ENCODE results near the gene CATSPER4. TPM values are rescaled to one million over a fixed set of nuclear protein-coding genes. Genes with fewer than 3 reads are reported as not detected.
A peak's percentile ranks its signal among the peaks of the same experiment; 100 is the strongest.

Gene CATSPER4
- total RNA-seq, 1 experiment from 2014 or later, result 0.20 TPM

GRCh38 chr1:26162220-26162709 is 28.1 kb upstream of the CATSPER4 start:
- intact Hi-C loops (cut with micrococcal nuclease; ENCODE audit: unreplicated experiment), result loop anchor here (5.0 kb wide), 1 partner anchor 125 kb away; no protein-coding TSS in a partner anchor
- Mint-ChIP-seq H3K27me3 (ENCODE audit: insufficient read depth, unreplicated experiment) (no peaks in the 10 kb centered on the region), H3K27ac (ENCODE audit: unreplicated experiment) (no peak overlapping the region), H3K36me3 (ENCODE audit: insufficient read depth, unreplicated experiment) (no peaks in the 10 kb centered on the region), H3K9me3 (ENCODE audit: unreplicated experiment) (no peaks in the 10 kb centered on the region), H3K4me3 (ENCODE audit: unreplicated experiment) (peak overlapping the region; percentile 72), H3K4me1 (ENCODE audit: low read depth, unreplicated experiment) (peaks cover 14% of the 10 kb centered on the region)
- POLR2A ChIA-PET, result no interaction called here
- Histone ChIP-seq H3K36me3 (ENCODE audit: control insufficient read depth, insufficient read depth, low read length) (no peaks in the 10 kb centered on the region), H3K4me3 (ENCODE audit: low read depth, low read length) (peak overlapping the region; percentile 53), H3K27me3 (replicated peaks; ENCODE audit: control insufficient read depth, insufficient read depth, low read length) (no peaks in the 10 kb centered on the region), H3K9me3 (no peaks in the 10 kb centered on the region), H3K4me1 (peaks cover 29% of the 10 kb centered on the region)
- no peak for DNase-seq
- BruUV-seq (replicated peaks), result no TSS peak
- TF ChIP-seq CTCF (IDR thresholded peaks at IDR 0.05; ENCODE audit: insufficient read depth in 1 of 2, low read depth in 1 of 2, low read length in 1 of 2, severe bottlenecking in 1 of 2, unreplicated experiment in 1 of 2), result no peak
- CTCF ChIA-PET, result interaction anchor here (2.1 kb wide), 1 partner anchor 17 kb away, joined by 5 read pairs; no protein-coding TSS in a partner anchor

- Mint-ChIP-seq H3K27me3 (ENCODE audit: insufficient read depth, unreplicated experiment) (no peaks in the 10 kb centered on the region), H3K27ac (ENCODE audit: unreplicated experiment) (no peak overlapping the region), H3K4me3 (ENCODE audit: unreplicated experiment) (peak overlapping the region; percentile 64), H3K4me1 (ENCODE audit: low read depth, unreplicated experiment) (peaks cover 6% of the 10 kb centered on the region), H3K36me3 (ENCODE audit: insufficient read depth, unreplicated experiment) (no peaks in the 10 kb centered on the region), H3K9me3 (ENCODE audit: unreplicated experiment) (no peaks in the 10 kb centered on the region)
- peaks cover 19% of the 10 kb centered on the region for H3K4me1 ChIP-seq
- no peak for DNase-seq
- no peaks in the 10 kb centered on the region for H3K9me3 ChIP-seq
- no peaks in the 10 kb centered on the region for H3K36me3 ChIP-seq (ENCODE audit: control insufficient read depth, insufficient read depth, low read length)
- no peak for TF ChIP-seq CTCF (IDR thresholded peaks at IDR 0.05; ENCODE audit: insufficient read depth in 1 of 2, low read depth in 1 of 2, low read length in 1 of 2, severe bottlenecking in 1 of 2, unreplicated experiment in 1 of 2)
- ChIA-PET CTCF (interaction anchor here (0.7 kb wide), 1 partner anchor 35 kb away, joined by 3 read pairs; no protein-coding TSS in a partner anchor), POLR2A (no interaction called here)
- peak overlapping the region; percentile 19; the same call in 1 of the 2 replicates for H3K4me3 ChIP-seq (ENCODE audit: low read depth, low read length)
- H3K27me3 ChIP-seq (replicated peaks; ENCODE audit: control insufficient read depth, insufficient read depth, low read length), result no peaks in the 10 kb centered on the region
- intact Hi-C loops (cut with micrococcal nuclease; ENCODE audit: unreplicated experiment), result loop anchor here (5.0 kb wide), 1 partner anchor 126 kb away; no protein-coding TSS in a partner anchor
- BruUV-seq (replicated peaks), result no TSS peak
Measured at GRCh38 chr1:26163684-26164035, 26.7 kb upstream of the CATSPER4 start.

GRCh38 chr1:26164036-26164860 is 26.2 kb upstream of the CATSPER4 start:
- ChIA-PET POLR2A (no interaction called here), CTCF (no interaction called here)
- Histone ChIP-seq H3K27me3 (replicated peaks; ENCODE audit: control insufficient read depth, insufficient read depth, low read length) (no peaks in the 10 kb centered on the region), H3K9me3 (no peaks in the 10 kb centered on the region), H3K4me3 (ENCODE audit: low read depth, low read length) (peak overlapping the region; percentile 36), H3K4me1 (peaks cover 13% of the 10 kb centered on the region), H3K36me3 (ENCODE audit: control insufficient read depth, insufficient read depth, low read length) (no peaks in the 10 kb centered on the region)
- BruUV-seq (replicated peaks), result no TSS peak
- H3K27me3 Mint-ChIP-seq (ENCODE audit: insufficient read depth, unreplicated experiment), result no peaks in the 10 kb centered on the region
- intact Hi-C loops (cut with micrococcal nuclease; ENCODE audit: unreplicated experiment), result loop anchor here (5.0 kb wide), 1 partner anchor 127 kb away; no protein-coding TSS in a partner anchor
- peak in 1 of 2 experiments; percentile 67 for DNase-seq
- peak overlapping the region; percentile 64 for H3K4me3 Mint-ChIP-seq (ENCODE audit: unreplicated experiment)
- no peaks in the 10 kb centered on the region for H3K36me3 Mint-ChIP-seq (ENCODE audit: insufficient read depth, unreplicated experiment)
- H3K4me1 Mint-ChIP-seq (ENCODE audit: low read depth, unreplicated experiment), result peaks cover 6% of the 10 kb centered on the region
- peak; percentile 22 to 55 for TF ChIP-seq CTCF (IDR thresholded peaks at IDR 0.05; ENCODE audit: insufficient read depth in 1 of 2, low read depth in 1 of 2, low read length in 1 of 2, severe bottlenecking in 1 of 2, unreplicated experiment in 1 of 2)
- no peak overlapping the region for H3K27ac Mint-ChIP-seq (ENCODE audit: unreplicated experiment)
- H3K9me3 Mint-ChIP-seq (ENCODE audit: unreplicated experiment), result no peaks in the 10 kb centered on the region

Measured in Caco-2 (cell line).